Neural cell (in vitro differentiated cells): ENCODE results near the gene TMEM200C. TPM values are rescaled to one million over a fixed set of nuclear protein-coding genes. Genes with fewer than 3 reads are reported as not detected.

Experiments used
- H2AFZ ChIP-seq: fragments of 200-600, 300-800 bp; sonication (generic), shearing (Covaris generic); 2 replicates; pipeline ENCODE4 v1.6.0; 2014; ENCODE audit warnings: low read depth, mild to moderate bottlenecking, antibody characterized with exemption, low read length, moderate library complexity
- H3F3A ChIP-seq: fragments of 200-600 bp; shearing (Covaris generic); 2 replicates; pipeline ENCODE4 v1.6.1; 2016; ENCODE audit warnings: mild to moderate bottlenecking, moderate library complexity, mixed read lengths, antibody characterized with exemption, low read length; ENCODE audit not compliant: insufficient read depth, poor library complexity, severe bottlenecking
- H3K27ac ChIP-seq: fragments of 200-600, 300-800 bp; sonication (generic), shearing (Covaris generic); 2 replicates; pipeline ENCODE4 v1.5.1; 2014; ENCODE audit warnings: mild to moderate bottlenecking, low read length, moderate library complexity
- H3K27me3 ChIP-seq: fragments of 300-800, 200-600 bp; sonication (generic), shearing (Covaris generic); 2 replicates; pipeline ENCODE4 v1.6.0; 2014; ENCODE audit warnings: mild to moderate bottlenecking, low read depth, low read length, moderate library complexity; ENCODE audit not compliant: insufficient read depth
- H3K36me3 ChIP-seq: fragments of 300-800, 200-600 bp; sonication (generic), shearing (Covaris generic); 2 replicates; pipeline ENCODE4 v1.5.1; 2014; ENCODE audit warnings: mild to moderate bottlenecking, antibody characterized with exemption, low read length, moderate library complexity; ENCODE audit not compliant: insufficient read depth
- H3K4me2 ChIP-seq: fragments of 300-800, 200-600 bp; sonication (generic), shearing (Covaris generic); 2 replicates; pipeline ENCODE4 v1.6.0; 2014; ENCODE audit warnings: mild to moderate bottlenecking, low read length
- H3K4me3 ChIP-seq: fragments of 300-800, 200-600 bp; sonication (generic), shearing (Covaris generic); 2 replicates; pipeline ENCODE4 v1.5.1; 2014; ENCODE audit warnings: mild to moderate bottlenecking, low read length, moderate library complexity
- H3K79me2 ChIP-seq: fragments of 200-600 bp; shearing (Covaris generic); replicated peaks from 2 replicates; pipeline ENCODE4 v1.6.0; 2014; ENCODE audit warnings: mild to moderate bottlenecking, low read length, moderate library complexity; ENCODE audit not compliant: insufficient read depth
- H3K9ac ChIP-seq: fragments of 300-800, 200-600 bp; sonication (generic), shearing (Covaris generic); 2 replicates; pipeline ENCODE4 v1.6.1; 2016; ENCODE audit warnings: mild to moderate bottlenecking, low read length, mixed read lengths
- H3K9me2 ChIP-seq: fragments of 200-600 bp; shearing (Covaris generic); 2 replicates; pipeline ENCODE4 v1.6.1; 2016; ENCODE audit warnings: mild to moderate bottlenecking, low read length, mixed read lengths; ENCODE audit not compliant: insufficient read depth
- H3K9me3 ChIP-seq: fragments of 200-600, 300-800 bp; sonication (generic), shearing (Covaris generic); 2 replicates; pipeline ENCODE4 v1.6.1; 2016; ENCODE audit warnings: mild to moderate bottlenecking, mixed run types, low read length, moderate library complexity, mixed read lengths
- H4K20me1 ChIP-seq: fragments of 200-600 bp; shearing (Covaris generic); 2 replicates; pipeline ENCODE4 v1.6.1; 2016; ENCODE audit warnings: mild to moderate bottlenecking, mixed run types; ENCODE audit not compliant: insufficient read depth
- EP300 ChIP-seq: fragments of 450-650 bp; conservative IDR thresholded peaks from 2 replicates; pipeline ENCODE4 v1.6.1; 2014; ENCODE audit warnings: antibody characterized with exemption, mild to moderate bottlenecking, moderate library complexity; ENCODE audit not compliant: poor library complexity, severe bottlenecking
- EZH2 ChIP-seq: fragments of 200-600, 300-800 bp; shearing (Covaris generic), sonication (generic); IDR thresholded peaks from 2 replicates; pipeline ENCODE4 v1.6.1; 2014; ENCODE audit warnings: antibody characterized with exemption, low read length, borderline replicate concordance, mild to moderate bottlenecking; ENCODE audit not compliant: insufficient read depth, poor library complexity, severe bottlenecking
- MXI1 ChIP-seq: fragments of 450-650 bp; conservative IDR thresholded peaks from 2 replicates; pipeline ENCODE4 v1.6.1; 2014; ENCODE audit warnings: antibody characterized with exemption, mild to moderate bottlenecking; ENCODE audit not compliant: poor library complexity, severe bottlenecking
- POLR2AphosphoS5 ChIP-seq: IDR thresholded peaks from 2 replicates; pipeline ENCODE4 v1.6.1; 2012
- RAD21 ChIP-seq: fragments of 450-650 bp; conservative IDR thresholded peaks from 2 replicates; pipeline ENCODE4 v1.6.1; 2014; ENCODE audit warnings: antibody characterized with exemption, mild to moderate bottlenecking, moderate library complexity
- SMC3 ChIP-seq: fragments of 450-650 bp; conservative IDR thresholded peaks from 2 replicates; pipeline ENCODE4 v1.6.1; 2014; ENCODE audit warnings: antibody characterized with exemption, mild to moderate bottlenecking, moderate library complexity; ENCODE audit not compliant: poor library complexity
- TAF1 ChIP-seq: IDR thresholded peaks from 2 replicates; pipeline ENCODE4 v1.6.1; 2012; ENCODE audit warnings: low read depth
- polyA plus RNA-seq: library from polyadenylated mRNA; depleted of rRNA; stranded (reverse); fragments of >200 nt; gene quantifications from 2 replicates; pipeline ENCODE4 v1.2.3, GENCODE V29; 2014
- TF ChIP-seq, protein P1 (sequence below): IDR thresholded peaks from 2 replicates; pipeline ENCODE4 v1.6.1; 2012; ENCODE audit warnings: borderline replicate concordance
- TF ChIP-seq, protein P2 (sequence below): fragments of 450-650 bp; IDR thresholded peaks from 2 replicates; pipeline ENCODE4 v1.5.1; 2014; ENCODE audit warnings: antibody characterized with exemption, mild to moderate bottlenecking, moderate library complexity; ENCODE audit not compliant: poor library complexity, severe bottlenecking

Gene TMEM200C
- polyA plus RNA-seq, 1 donor from 2014 or later: 8.2 TPM

DNA sequence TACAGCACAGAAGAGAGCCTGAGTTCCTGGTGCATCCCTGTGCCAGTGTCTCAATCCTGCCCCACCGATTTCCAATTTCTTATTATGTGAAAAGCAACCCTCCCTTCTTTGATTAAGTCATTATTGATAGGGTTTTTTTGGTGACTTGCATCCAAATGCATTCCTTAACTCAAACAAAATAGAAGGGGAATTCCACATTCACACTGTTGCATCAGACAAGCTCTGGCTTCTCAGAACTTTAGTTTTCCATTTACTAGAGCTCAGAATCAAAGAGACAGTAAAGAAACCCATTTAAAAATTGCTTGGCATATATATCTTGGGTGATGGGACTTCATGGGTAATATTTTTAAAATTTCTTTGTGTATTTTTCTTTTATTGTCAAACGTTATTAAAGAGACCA, 13.8 kb upstream of the TMEM200C start:
- Histone ChIP-seq H3K36me3 (no peaks in the 10 kb centered on the region), H3K27ac (no peak overlapping the region), H3K4me2 (no peak overlapping the region), H4K20me1 (no peaks in the 10 kb centered on the region), H3K4me3 (no peak overlapping the region), H3K9me2 (no peaks in the 10 kb centered on the region), H2AFZ (no peak overlapping the region), H3K79me2 (no peaks in the 10 kb centered on the region), H3K9ac (no peak overlapping the region), H3K9me3 (peaks cover 3% of the 10 kb centered on the region), H3F3A (no peaks in the 10 kb centered on the region), H3K27me3 (no peaks in the 10 kb centered on the region)
- TF ChIP-seq, protein P1, sequence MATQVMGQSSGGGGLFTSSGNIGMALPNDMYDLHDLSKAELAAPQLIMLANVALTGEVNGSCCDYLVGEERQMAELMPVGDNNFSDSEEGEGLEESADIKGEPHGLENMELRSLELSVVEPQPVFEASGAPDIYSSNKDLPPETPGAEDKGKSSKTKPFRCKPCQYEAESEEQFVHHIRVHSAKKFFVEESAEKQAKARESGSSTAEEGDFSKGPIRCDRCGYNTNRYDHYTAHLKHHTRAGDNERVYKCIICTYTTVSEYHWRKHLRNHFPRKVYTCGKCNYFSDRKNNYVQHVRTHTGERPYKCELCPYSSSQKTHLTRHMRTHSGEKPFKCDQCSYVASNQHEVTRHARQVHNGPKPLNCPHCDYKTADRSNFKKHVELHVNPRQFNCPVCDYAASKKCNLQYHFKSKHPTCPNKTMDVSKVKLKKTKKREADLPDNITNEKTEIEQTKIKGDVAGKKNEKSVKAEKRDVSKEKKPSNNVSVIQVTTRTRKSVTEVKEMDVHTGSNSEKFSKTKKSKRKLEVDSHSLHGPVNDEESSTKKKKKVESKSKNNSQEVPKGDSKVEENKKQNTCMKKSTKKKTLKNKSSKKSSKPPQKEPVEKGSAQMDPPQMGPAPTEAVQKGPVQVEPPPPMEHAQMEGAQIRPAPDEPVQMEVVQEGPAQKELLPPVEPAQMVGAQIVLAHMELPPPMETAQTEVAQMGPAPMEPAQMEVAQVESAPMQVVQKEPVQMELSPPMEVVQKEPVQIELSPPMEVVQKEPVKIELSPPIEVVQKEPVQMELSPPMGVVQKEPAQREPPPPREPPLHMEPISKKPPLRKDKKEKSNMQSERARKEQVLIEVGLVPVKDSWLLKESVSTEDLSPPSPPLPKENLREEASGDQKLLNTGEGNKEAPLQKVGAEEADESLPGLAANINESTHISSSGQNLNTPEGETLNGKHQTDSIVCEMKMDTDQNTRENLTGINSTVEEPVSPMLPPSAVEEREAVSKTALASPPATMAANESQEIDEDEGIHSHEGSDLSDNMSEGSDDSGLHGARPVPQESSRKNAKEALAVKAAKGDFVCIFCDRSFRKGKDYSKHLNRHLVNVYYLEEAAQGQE: no peak
- TF ChIP-seq SMC3 (no peak), POLR2AphosphoS5 (no peak), EP300 (no peak), MXI1 (no peak), RAD21 (no peak), EZH2 (no peak), TAF1 (no peak)
- TF ChIP-seq, protein P2, sequence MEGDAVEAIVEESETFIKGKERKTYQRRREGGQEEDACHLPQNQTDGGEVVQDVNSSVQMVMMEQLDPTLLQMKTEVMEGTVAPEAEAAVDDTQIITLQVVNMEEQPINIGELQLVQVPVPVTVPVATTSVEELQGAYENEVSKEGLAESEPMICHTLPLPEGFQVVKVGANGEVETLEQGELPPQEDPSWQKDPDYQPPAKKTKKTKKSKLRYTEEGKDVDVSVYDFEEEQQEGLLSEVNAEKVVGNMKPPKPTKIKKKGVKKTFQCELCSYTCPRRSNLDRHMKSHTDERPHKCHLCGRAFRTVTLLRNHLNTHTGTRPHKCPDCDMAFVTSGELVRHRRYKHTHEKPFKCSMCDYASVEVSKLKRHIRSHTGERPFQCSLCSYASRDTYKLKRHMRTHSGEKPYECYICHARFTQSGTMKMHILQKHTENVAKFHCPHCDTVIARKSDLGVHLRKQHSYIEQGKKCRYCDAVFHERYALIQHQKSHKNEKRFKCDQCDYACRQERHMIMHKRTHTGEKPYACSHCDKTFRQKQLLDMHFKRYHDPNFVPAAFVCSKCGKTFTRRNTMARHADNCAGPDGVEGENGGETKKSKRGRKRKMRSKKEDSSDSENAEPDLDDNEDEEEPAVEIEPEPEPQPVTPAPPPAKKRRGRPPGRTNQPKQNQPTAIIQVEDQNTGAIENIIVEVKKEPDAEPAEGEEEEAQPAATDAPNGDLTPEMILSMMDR: no peak

DNA sequence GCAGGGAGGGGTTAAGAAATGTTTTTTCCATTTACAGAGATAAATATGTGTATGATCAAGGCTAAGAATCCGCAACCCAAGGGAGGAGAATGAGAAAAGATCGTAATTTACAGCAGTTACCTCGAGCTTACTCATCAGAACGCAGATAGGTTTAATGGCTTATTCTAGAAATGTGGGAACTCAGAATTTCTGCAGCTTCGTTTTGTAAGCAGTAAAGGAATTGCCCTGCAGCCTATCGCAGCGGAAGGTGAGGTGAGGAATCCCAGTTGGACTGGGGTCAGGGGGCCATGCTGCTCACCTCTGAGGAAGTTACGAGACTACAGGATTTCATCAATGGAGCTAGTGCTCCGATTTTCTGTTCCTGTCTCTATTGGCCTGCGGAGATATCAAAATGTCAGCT, 8.1 kb upstream of the TMEM200C start:
- H3F3A ChIP-seq: no peaks in the 10 kb centered on the region
- no peaks in the 10 kb centered on the region for H3K27me3 ChIP-seq
- H3K9me3 ChIP-seq: peaks cover 3% of the 10 kb centered on the region
- H3K79me2 ChIP-seq: no peaks in the 10 kb centered on the region
- no peaks in the 10 kb centered on the region for H3K36me3 ChIP-seq
- TF ChIP-seq MXI1: no peak
- no peak for TF ChIP-seq POLR2AphosphoS5
- no peak for TF ChIP-seq EP300
- TF ChIP-seq TAF1: no peak
- no peak for TF ChIP-seq RAD21
- TF ChIP-seq EZH2: no peak
- H3K4me3 ChIP-seq: no peak overlapping the region
- H3K9me2 ChIP-seq: no peaks in the 10 kb centered on the region
- no peaks in the 10 kb centered on the region for H4K20me1 ChIP-seq
- no peak overlapping the region for H3K4me2 ChIP-seq
- no peak overlapping the region for H3K9ac ChIP-seq
- no peak overlapping the region for H2AFZ ChIP-seq
- H3K27ac ChIP-seq: no peak overlapping the region
